ENCODE results near the gene MAP6. TPM values are rescaled to one million over a fixed set of nuclear protein-coding genes. Genes with fewer than 3 reads are reported as not detected.

MAP6 gene
- total RNA-seq, 1 donor from 2014 or later, result not detected

- Histone ChIP-seq H3K36me3 (ENCODE audit: control insufficient read depth, insufficient read depth, low read length) (no peaks in the 10 kb centered on the region), H3K27me3 (ENCODE audit: control insufficient read depth, insufficient read depth, low read length) (peaks cover 9% of the 10 kb centered on the region), H3K4me3 (ENCODE audit: low read depth, low read length) (no peak overlapping the region)
- no peak for TF ChIP-seq CTCF (IDR thresholded peaks at IDR 0.05; ENCODE audit: insufficient read depth, low read length, severe bottlenecking)
- FAIRE-seq (no peak), DNase-seq (ENCODE audit: low read depth) (no peak)
Observed at GRCh38 chr11:75594211-75594610, 74.6 kb downstream of the MAP6 start.

- Histone ChIP-seq H3K27me3 (ENCODE audit: control insufficient read depth, insufficient read depth, low read length) (peaks cover 9% of the 10 kb centered on the region), H3K36me3 (ENCODE audit: control insufficient read depth, insufficient read depth, low read length) (no peaks in the 10 kb centered on the region), H3K4me3 (ENCODE audit: low read depth, low read length) (no peak overlapping the region)
- DNase-seq (ENCODE audit: low read depth) (no peak), FAIRE-seq (no peak)
- no peak for TF ChIP-seq CTCF (IDR thresholded peaks at IDR 0.05; ENCODE audit: insufficient read depth, low read length, severe bottlenecking)
Observed at GRCh38 chr11:75593286-75593915, 75.4 kb downstream of the MAP6 start.

GRCh38 chr11:75592715-75593114 lies 76.1 kb downstream of the MAP6 start:
- Histone ChIP-seq H3K4me3 (ENCODE audit: low read depth, low read length) (no peak overlapping the region), H3K27me3 (ENCODE audit: control insufficient read depth, insufficient read depth, low read length) (peaks cover 9% of the 10 kb centered on the region), H3K36me3 (ENCODE audit: control insufficient read depth, insufficient read depth, low read length) (no peaks in the 10 kb centered on the region)
- FAIRE-seq (no peak), DNase-seq (ENCODE audit: low read depth) (no peak)
- TF ChIP-seq CTCF (IDR thresholded peaks at IDR 0.05; ENCODE audit: insufficient read depth, low read length, severe bottlenecking), result no peak

GRCh38 chr11:75591966-75592365 lies 76.9 kb downstream of the MAP6 start:
- Histone ChIP-seq H3K27me3 (ENCODE audit: control insufficient read depth, insufficient read depth, low read length) (peaks cover 9% of the 10 kb centered on the region), H3K4me3 (ENCODE audit: low read depth, low read length) (no peak overlapping the region), H3K36me3 (ENCODE audit: control insufficient read depth, insufficient read depth, low read length) (no peaks in the 10 kb centered on the region)
- FAIRE-seq, result no peak
- TF ChIP-seq CTCF (IDR thresholded peaks at IDR 0.05; ENCODE audit: insufficient read depth, low read length, severe bottlenecking), result no peak
- DNase-seq (ENCODE audit: low read depth), result no peak

GRCh38 chr11:75591371-75591770 lies 77.5 kb downstream of the MAP6 start:
- peaks cover 7% of the 10 kb centered on the region for H3K27me3 ChIP-seq (ENCODE audit: control insufficient read depth, insufficient read depth, low read length)
- no peak overlapping the region for H3K4me3 ChIP-seq (ENCODE audit: low read depth, low read length)
- no peak for FAIRE-seq
- no peak for TF ChIP-seq CTCF (IDR thresholded peaks at IDR 0.05; ENCODE audit: insufficient read depth, low read length, severe bottlenecking)
- no peaks in the 10 kb centered on the region for H3K36me3 ChIP-seq (ENCODE audit: control insufficient read depth, insufficient read depth, low read length)
- DNase-seq (ENCODE audit: low read depth), result no peak

GRCh38 chr11:75589933-75590332 lies 78.9 kb downstream of the MAP6 start:
- DNase-seq (ENCODE audit: low read depth) (no peak), FAIRE-seq (no peak)
- Histone ChIP-seq H3K27me3 (ENCODE audit: control insufficient read depth, insufficient read depth, low read length) (peaks cover 2% of the 10 kb centered on the region), H3K36me3 (ENCODE audit: control insufficient read depth, insufficient read depth, low read length) (no peaks in the 10 kb centered on the region), H3K4me3 (ENCODE audit: low read depth, low read length) (no peak overlapping the region)
- no peak for TF ChIP-seq CTCF (IDR thresholded peaks at IDR 0.05; ENCODE audit: insufficient read depth, low read length, severe bottlenecking)
